ENCODE measurements around the gene ZNF343.

ZNF343 gene

DNA sequence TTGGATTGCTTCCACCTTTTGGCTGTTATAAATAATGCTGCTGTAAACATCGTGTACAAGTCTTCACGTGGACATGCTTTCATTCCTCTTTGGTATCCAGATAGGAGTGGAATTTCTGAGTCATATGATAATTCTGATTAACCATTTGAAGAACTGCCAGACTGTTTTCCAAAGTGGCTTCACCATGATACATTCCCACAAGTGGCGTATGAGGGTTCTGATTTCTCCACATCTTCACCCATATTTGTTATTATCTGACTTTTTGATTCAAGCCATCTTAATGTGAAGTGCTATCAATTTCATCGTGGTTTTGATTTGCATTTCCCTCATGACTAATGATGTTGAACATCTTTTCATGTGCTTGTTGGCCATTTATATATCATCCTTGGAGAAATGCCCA lies 35.2 kb downstream of the ZNF343 start:
- no peak for DNase-seq

DNA sequence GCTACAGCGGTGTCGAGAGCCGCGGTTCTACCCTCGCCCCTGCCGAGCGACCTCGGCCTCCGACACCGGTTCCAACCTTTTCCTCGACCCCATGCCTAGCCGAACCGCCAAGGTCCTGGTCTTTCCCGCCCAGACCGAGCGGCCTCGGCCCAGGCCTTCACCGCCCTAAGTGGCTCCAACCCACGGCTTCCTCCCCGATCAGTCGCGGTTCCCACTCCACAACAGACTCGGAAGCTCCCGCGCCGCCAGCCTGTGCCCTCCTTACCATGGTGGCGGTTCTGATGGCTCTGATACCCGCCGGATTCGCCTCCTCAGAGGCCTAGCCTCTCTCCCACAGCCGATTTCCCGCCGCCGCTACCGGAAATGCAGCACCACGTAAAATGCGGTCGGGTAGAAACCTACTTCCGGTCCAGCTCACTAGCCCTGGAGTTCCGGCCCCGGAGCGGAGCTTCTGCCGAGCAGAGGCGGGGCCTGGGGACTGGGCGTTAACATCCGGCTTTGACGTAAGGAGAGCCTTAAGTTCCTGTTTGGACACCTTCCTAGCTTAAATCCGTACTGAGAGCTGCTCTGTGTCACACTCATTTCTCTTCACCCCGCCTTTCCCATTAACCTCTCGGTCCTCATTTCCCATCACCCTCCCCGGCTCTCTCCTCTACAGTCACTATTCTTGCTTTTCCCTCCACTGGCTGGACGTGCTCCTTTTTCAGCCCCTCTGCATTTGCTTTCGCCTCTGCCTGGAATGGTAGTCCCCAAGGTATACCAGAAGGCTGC lies 38.1 kb downstream of the ZNF343 start, which contains the start of gene SNRPB:
TSS of gene SNRPB (minus strand) at position 367 of the 771 bp plus-strand sequence. CDS start at position 268, 99 bp downstream.
- peak; percentile 85 to 99 (median 97) for DNase-seq

DNA sequence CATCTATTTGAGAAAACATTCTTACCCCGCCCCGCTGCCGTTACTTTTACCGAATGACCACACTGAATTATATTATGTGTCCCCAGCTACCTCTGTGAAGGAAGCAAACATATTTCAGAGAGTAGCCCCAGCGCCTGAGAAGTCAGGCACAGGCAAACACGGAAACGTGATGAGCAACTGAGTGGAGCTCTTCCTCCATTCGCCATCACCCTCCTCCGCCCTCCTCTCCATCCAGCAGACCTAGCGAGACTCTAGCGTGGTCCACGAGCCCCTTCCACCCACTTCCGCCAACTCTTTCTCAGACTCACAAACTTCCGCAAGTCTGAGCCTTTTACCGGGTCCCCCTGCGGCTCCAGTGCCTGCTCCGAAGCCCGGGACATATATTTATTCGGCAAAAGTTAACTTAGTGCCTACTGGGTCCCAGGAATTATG lies 38.7 kb downstream of the ZNF343 start:
- peak in 22 of 56 donors; percentile 19 to 69 (median 42) for DNase-seq

GRCh38 chr20:2468581-2469407 lies 39.9 kb downstream of the ZNF343 start:
- DNase-seq, result no peak

DNA sequence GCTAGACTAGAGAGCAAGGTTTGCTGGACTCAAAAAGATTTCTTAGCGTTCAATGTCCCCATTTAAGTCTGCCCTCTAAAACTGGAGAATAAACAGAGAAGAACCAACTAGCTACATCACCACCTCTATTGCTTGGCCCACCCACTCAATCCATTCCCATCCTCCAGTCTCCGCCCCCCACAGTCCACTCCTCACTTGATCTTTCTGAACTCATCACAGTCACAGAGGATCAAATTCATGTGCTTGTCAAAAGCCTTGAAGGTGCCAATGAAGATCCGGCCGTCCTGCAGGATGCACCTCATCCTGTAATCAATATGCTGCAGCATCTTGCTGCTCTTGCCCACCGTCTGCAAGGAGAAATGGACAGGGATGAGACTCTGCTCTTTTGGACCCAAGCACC lies 41.3 kb downstream of the ZNF343 start:
- no peak for DNase-seq

GRCh38 chr20:2465100-2465499 lies 43.6 kb downstream of the ZNF343 start:
- DNase-seq, result no peak

DNA sequence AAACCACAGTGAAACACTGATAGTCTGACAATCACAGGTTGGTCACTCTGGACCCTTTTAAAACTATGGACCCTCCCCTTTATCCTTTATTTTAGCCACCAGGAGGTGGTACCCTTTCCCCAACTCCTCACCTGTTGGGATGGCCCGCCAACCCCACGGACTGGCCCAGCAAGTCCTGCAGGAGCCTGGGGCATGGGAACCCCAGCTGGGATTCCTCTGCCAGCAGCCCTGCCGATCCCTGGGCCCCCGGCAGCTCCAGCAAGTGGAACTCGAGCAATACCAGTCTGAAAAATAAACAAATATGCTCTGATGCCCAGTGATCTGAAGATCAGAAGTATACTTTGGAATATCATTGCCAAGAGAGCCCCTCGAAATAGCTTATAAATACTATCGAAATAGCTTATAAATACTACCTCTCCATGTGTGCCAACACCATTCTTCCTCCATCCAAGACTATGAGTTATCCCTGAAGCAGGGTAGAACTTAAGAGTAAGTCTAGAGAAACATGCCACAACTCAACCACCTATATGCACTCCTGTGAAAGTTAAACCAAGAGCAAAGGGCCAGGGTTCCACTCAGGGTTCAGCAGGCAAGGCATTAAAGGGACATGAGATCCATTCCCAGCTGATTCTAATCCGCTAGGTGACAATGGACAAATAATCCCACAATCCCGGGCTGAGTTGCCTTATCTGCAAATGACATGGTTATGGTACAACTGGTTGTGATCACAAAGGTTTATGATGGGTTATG lies 44.9 kb downstream of the ZNF343 start:
- no peak for DNase-seq

DNA sequence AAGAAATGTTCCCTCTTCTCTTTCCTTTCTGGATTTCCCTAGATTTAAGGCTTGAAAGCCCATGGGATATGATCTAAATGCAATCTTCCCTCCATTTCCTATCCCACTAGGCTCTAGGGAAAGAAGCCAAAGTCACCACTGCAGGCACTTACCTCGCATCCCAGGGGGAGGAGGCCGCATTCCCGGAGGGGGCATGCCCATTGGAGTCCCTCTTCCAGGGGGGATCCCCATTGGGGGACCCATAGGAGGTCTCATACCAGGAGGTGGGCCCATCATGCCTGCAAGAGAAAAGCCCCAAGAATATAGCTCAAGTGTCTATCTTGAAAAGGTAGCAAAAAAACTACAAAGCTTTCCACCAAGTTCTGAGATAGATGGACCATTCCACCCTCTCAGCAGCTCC lies 46.2 kb downstream of the ZNF343 start:
- DNase-seq, result no peak

DNA sequence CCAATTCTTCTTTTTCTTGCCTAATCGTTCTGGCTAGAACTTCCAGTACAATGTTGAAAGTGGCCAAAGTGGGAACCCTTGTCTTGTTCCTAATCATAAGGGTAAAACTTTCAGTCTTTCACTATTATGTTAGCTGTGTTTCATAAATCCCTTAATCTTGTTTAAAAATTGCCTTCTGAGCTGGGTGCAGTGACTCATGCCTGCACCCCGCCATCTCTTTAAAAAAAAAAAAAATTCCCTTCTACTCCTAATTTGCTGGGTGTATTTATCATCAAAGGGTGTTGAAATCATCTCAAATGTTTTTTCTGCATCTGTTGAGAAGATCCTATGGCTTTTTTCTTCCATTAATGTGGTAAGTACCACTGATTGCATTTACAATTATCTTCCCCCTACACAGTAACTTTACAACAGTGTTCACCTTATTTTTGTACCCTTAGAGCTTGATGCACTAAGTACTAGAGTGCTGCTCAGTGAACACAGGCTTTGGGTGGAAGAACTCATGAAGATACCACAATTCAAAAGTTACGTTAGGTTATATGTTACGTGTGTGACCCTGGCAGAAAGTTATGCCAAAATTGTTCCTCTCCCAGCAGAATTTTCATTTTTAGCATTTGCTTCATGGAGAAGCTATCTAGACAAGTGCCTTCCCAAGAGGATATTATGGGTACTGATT lies 47.8 kb downstream of the ZNF343 start:
- DNase-seq, result no peak

DNA sequence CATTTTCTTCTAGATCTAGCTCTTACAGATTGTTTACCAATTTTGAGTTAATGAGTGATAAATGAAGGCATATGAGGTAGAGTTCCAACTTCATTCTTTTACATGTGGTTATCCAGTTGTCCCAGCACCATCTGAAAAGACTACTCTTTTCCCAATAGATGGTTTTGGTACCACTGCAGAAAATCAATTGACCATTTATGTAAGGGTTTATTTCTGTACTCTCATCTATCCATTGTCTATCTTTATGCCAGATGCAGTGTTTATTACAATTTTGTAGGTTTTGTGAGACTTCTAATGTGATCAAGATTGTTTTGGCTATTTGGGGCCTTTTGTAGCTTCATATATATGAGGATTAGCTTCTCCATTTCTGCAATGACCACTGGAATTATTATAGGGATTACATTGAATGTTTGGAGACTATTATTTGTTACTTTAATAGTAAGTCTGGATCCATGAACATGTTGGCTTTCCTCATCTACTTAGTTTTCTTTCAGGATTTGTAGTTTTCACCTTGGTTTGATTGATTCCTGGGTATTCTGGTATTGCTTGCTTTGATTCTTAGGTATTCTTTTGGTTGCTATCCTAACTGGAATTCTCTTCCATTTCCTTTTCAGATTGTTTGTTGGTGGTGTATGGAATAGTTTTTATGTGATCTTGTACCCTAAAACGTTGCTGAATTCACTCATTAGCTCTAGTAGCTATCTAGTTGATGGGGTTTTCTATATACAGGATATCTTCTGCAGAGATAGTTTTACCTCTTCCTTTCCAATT lies 48.5 kb downstream of the ZNF343 start:
- DNase-seq, result no peak

- no peak for DNase-seq
Measured at GRCh38 chr20:2458919-2459499, 49.7 kb downstream of the ZNF343 start.

DNA sequence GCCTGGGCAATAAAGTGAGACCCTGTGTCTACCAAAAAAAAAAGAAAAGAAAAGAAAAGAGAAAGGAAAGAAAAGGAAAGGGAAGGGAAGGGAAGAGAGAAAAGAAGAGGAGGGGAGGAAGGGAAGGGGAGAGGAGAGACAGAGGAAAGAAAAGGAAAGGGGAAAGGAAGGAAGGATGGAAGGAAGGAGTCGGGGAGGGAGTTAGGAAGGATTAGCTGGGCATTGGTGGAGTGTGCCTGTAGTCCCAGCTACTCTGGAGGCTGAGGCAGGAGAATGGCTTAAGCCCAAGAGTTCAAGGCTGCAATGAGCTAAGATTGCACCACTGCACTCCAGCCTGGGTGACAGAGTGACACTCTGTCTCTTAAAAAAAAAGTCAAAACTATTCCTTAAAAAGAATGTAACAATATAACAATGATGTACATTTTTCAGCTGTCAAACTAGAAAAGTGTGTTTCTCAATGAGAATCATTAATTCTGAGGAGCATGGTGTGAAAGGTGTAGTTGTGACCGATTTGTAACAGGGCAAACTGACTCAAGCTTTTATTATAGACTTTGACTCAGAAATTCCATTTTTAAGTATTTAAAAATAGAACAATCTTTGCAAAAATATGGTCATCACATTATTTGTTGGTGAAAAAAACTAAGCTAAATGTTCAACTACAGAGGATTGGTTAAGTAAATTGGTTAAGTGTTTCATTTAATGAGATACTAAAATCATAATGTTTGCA lies 52.8 kb downstream of the ZNF343 start:
- DNase-seq, result no peak

GRCh38 chr20:2453792-2454191 lies 54.9 kb downstream of the ZNF343 start:
- DNase-seq, result no peak

GRCh38 chr20:2451939-2452732 lies 56.6 kb downstream of the ZNF343 start:
- peak in 50 of 56 donors; percentile 3 to 85 (median 42) for DNase-seq

- no peak for DNase-seq
Measured at GRCh38 chr20:2451422-2451821, 57.3 kb downstream of the ZNF343 start.

DNA sequence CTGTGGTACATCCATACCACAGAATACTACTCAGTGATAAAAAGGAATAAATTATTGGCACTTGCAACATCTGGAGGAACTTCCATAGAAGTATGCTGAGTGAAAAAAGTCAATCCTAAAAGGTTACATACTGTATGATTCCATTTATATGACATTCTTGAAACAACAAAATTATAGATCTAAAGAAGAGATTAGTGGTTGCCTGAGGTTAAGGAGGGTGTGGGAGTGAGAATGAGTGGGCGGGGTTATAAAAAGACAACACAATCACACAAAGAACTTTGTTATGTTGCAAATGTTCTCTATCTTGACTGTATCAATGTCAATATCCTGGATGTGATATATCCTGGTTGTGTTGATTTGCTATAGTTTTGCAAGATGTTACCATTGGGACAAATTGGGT lies 59.3 kb downstream of the ZNF343 start:
- DNase-seq, result no peak

DNA sequence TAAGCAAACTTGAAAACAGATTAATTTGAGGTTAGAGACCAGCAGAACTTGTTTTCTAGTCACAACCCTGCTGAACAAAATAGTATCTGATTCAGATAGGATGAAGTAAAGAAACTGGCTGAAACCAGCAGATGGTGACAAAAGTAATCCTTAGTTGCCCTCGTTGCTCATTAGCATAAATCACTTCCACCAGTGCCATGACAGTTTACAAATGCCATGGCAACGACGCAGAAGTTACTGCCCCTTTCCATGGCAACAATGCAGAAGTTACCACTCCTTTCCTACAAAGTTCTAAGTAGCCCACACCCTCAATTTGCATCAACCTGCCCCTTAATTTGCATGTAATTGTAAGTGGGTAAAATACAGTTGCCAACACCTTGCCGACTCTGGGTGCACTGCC lies 61.9 kb downstream of the ZNF343 start:
- DNase-seq, result no peak

Measured in nucleus accumbens (tissue), 56 donors.